Esophagus muscularis mucosa (tissue), 3 donors: ENCODE results near the gene A3GALT2.

Experiments used
- POLR2A ChIP-seq: fragments of 450-650 bp; IDR thresholded peaks from one replicate; pipeline ENCODE4 v1.6.1; 2017; ENCODE audit warnings: antibody characterized with exemption, moderate library complexity, mild to moderate bottlenecking, low read depth
- POLR2AphosphoS5 ChIP-seq, 2 donors: sonication (generic); formaldehyde crosslinking; IDR thresholded peaks; one replicate each; pipeline ENCODE4 v1.6.1; 2017; ENCODE audit warnings: antibody characterized with exemption in 2 of 2
- TF ChIP-seq, protein P1 (sequence below), 3 experiments: fragments of 200-600 bp in 2 of 3; fragments of 450-650 bp in 1 of 3; sonication (generic) in 2 of 3; IDR thresholded peaks; one replicate each; pipeline ENCODE4 v1.5.1; 2017 to 2019; ENCODE audit warnings: antibody characterized with exemption in 3 of 3, mild to moderate bottlenecking in 2 of 3, moderate library complexity in 1 of 3

DNA sequence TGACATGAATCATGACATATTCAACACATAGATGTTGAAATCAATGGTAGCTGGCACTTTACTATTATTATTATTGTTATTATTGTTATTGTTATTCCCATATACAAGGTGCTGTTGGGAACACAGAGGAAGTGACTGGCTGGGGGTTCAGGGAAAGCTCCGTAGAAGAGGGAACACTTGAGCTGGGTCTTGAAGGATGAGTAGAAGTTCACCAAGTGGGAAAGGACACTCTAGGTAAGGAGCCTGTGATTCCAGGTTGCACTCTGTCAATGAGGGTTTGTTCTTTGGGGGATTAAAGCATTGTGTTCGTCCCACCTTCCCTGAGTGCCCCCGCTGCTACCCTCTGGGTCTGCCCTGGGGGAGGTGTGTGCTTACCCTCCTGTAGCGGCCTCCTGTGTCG is 50.5 kb downstream of the A3GALT2 start:
- TF ChIP-seq, protein P1, sequence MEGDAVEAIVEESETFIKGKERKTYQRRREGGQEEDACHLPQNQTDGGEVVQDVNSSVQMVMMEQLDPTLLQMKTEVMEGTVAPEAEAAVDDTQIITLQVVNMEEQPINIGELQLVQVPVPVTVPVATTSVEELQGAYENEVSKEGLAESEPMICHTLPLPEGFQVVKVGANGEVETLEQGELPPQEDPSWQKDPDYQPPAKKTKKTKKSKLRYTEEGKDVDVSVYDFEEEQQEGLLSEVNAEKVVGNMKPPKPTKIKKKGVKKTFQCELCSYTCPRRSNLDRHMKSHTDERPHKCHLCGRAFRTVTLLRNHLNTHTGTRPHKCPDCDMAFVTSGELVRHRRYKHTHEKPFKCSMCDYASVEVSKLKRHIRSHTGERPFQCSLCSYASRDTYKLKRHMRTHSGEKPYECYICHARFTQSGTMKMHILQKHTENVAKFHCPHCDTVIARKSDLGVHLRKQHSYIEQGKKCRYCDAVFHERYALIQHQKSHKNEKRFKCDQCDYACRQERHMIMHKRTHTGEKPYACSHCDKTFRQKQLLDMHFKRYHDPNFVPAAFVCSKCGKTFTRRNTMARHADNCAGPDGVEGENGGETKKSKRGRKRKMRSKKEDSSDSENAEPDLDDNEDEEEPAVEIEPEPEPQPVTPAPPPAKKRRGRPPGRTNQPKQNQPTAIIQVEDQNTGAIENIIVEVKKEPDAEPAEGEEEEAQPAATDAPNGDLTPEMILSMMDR (IDR thresholded peaks at IDR 0.05): no peak
- TF ChIP-seq POLR2AphosphoS5 (IDR thresholded peaks at IDR 0.05): no peak
- TF ChIP-seq POLR2A: no peak
